SK-MEL-5 (cell line): ENCODE results near the gene TAP2. TPM values are rescaled to one million over a fixed set of nuclear protein-coding genes. Genes with fewer than 3 reads are reported as not detected.

Source experiments
- DNase-seq: peaks from one replicate; pipeline ENCODE4 v3.0.0-alpha.2; 2016; ENCODE audit warnings: low read depth, low spot score
- in situ Hi-C: cut with HindIII; loops from 2 replicates; pipeline ENCODE4 v1.10.0; 2016; ENCODE audit warnings: low sequenced_read_pairs, high pct_unique_total_duplicates, low pct_unique_long_range_greater_than_20kb
- total RNA-seq: library from RNA; depleted of rRNA; stranded (reverse); fragments of >200 nt; shearing (Covaris generic); gene quantifications from 2 replicates; pipeline ENCODE4 v1.2.3, GENCODE V29; 2014

Gene TAP2
- total RNA-seq, 1 experiment from 2014 or later: 52.5 TPM

- no peak for DNase-seq
- in situ Hi-C loops: no loop called here
These were observed 4.2 kb upstream of the TAP2 start for GRCh38 chr6:32842690-32843089.

- in situ Hi-C loops: no loop called here
- DNase-seq: no peak
These were observed 3.6 kb upstream of the TAP2 start for GRCh38 chr6:32842021-32842650.

- in situ Hi-C loops: no loop called here
- DNase-seq: no peak
These were observed 2.2 kb upstream of the TAP2 start for GRCh38 chr6:32840604-32841246.

- DNase-seq: no peak
- in situ Hi-C loops: no loop called here
These were observed 817 bp upstream of the TAP2 start for GRCh38 chr6:32839356-32839755.

GRCh38 chr6:32837651-32838113, 857 bp downstream of the TAP2 start:
- DNase-seq: no peak

GRCh38 chr6:32836873-32837272, 1.7 kb downstream of the TAP2 start:
- in situ Hi-C loops: no loop called here
- no peak for DNase-seq

More at GRCh38 chr6:32837651-32838113, 857 bp downstream of the TAP2 start:
- in situ Hi-C loops: no loop called here

GRCh38 chr6:32835167-32835893, 3.2 kb downstream of the TAP2 start:
- no peak for DNase-seq
- in situ Hi-C loops: no loop called here

- in situ Hi-C loops: no loop called here
- peak; percentile 73 for DNase-seq
These were observed 4.9 kb downstream of the TAP2 start for GRCh38 chr6:32833664-32834063.

- DNase-seq: no peak
- in situ Hi-C loops: no loop called here
These were observed 6.0 kb downstream of the TAP2 start for GRCh38 chr6:32832535-32832934.

GRCh38 chr6:32830936-32831335, 7.6 kb downstream of the TAP2 start:
- no peak for DNase-seq
- in situ Hi-C loops: no loop called here

- no peak for DNase-seq
- in situ Hi-C loops: no loop called here
These were observed 8.5 kb downstream of the TAP2 start for GRCh38 chr6:32830017-32830416.

- DNase-seq: no peak
- in situ Hi-C loops: no loop called here
These were observed 9.0 kb downstream of the TAP2 start for GRCh38 chr6:32829495-32829894.

GRCh38 chr6:32827025-32827424, 11.5 kb downstream of the TAP2 start:
- no peak for DNase-seq
- in situ Hi-C loops: no loop called here

- in situ Hi-C loops: no loop called here
- DNase-seq: peak; percentile 93
These were observed 12.6 kb downstream of the TAP2 start for GRCh38 chr6:32825966-32826365.

GRCh38 chr6:32819729-32820128, 18.8 kb downstream of the TAP2 start:
- DNase-seq: peak; percentile 35
- in situ Hi-C loops: no loop called here

- no peak for DNase-seq
- in situ Hi-C loops: no loop called here
These were observed 19.7 kb downstream of the TAP2 start for GRCh38 chr6:32818867-32819266.

- DNase-seq: peak; percentile 82
- in situ Hi-C loops: no loop called here
These were observed 21.8 kb downstream of the TAP2 start, which contains the start of gene HLA-DOB for GRCh38 chr6:32816746-32817204. Gene HLA-DOB, minus strand, starts transcription at chr6:32817002. Its CDS starts 51 bp downstream, at chr6:32816951.

GRCh38 chr6:32815996-32816395, 22.5 kb downstream of the TAP2 start:
- in situ Hi-C loops: no loop called here
- DNase-seq: no peak
